Heart left ventricle (tissue), 16 donors: Measurements from ENCODE around the gene SSR4. TPM values are rescaled to one million over a fixed set of nuclear protein-coding genes. Genes with fewer than 3 reads are reported as not detected.

ENCODE experiments used
- ATAC-seq, 4 donors: fragments of 200-7000 bp; cut with Tn5 transposase; one replicate each; pipeline ENCODE4 v1.9.1; 2020 to 2022; ENCODE audit warnings: moderate library complexity in 4 of 4, mild to moderate bottlenecking in 3 of 4, moderate number of reproducible peaks in 1 of 4
- DNase-seq, 5 donors: peaks; one replicate each; pipeline ENCODE4 v3.0.0-alpha.2; 2020
- H3K27ac ChIP-seq, 12 donors: fragments of 200-600 bp; sonication (generic) in 4 of 12; one replicate each; pipeline versions ENCODE4 v1.5.0 to v1.8.0; 2016 to 2022; ENCODE audit warnings: mild to moderate bottlenecking in 2 of 12
- H3K27me3 ChIP-seq, 9 donors: fragments of 200-600 bp; sonication (generic) in 2 of 9; one replicate each; pipeline versions ENCODE4 v1.5.1 to v1.8.0; 2016 to 2022; ENCODE audit warnings: mild to moderate bottlenecking in 3 of 9
- H3K36me3 ChIP-seq, 9 donors: fragments of 200-600 bp; sonication (generic) in 2 of 9; one replicate each; pipeline versions ENCODE4 v1.5.0 to v1.8.0; 2018 to 2022; ENCODE audit warnings: mild to moderate bottlenecking in 2 of 9
- H3K4me1 ChIP-seq, 12 donors: fragments of 200-600 bp; sonication (generic) in 4 of 12; one replicate each; pipeline versions ENCODE4 v1.5.0 to v1.8.0; 2016 to 2022; ENCODE audit warnings: mild to moderate bottlenecking in 3 of 12
- H3K4me3 ChIP-seq, 12 donors: fragments of 200-600 bp; sonication (generic) in 4 of 12; one replicate each; pipeline versions ENCODE4 v1.5.0 to v1.8.0; 2017 to 2022; ENCODE audit warnings: mild to moderate bottlenecking in 9 of 12, moderate library complexity in 4 of 12
- H3K9me3 ChIP-seq, 12 donors: fragments of 200-600 bp; sonication (generic) in 4 of 12; one replicate each; pipeline versions ENCODE4 v1.5.0 to v1.8.0; 2016 to 2022; ENCODE audit warnings: mild to moderate bottlenecking in 1 of 12
- CTCF ChIP-seq, 12 donors: fragments of 200-600 bp; sonication (generic) in 4 of 12; IDR thresholded peaks; one replicate each; pipeline versions ENCODE4 v1.5.0 to v1.8.0; 2018 to 2022; ENCODE audit warnings: antibody characterized with exemption in 12 of 12, mild to moderate bottlenecking in 5 of 12
- POLR2A ChIP-seq, 2 donors: fragments of 450-650 bp; IDR thresholded peaks; one replicate each; pipeline ENCODE4 v1.6.1; 2017; ENCODE audit warnings: antibody characterized with exemption in 2 of 2, mild to moderate bottlenecking in 2 of 2, moderate library complexity in 2 of 2
- WGBS, 4 donors: extraction: QIAGEN DNeasy Blood & Tissue Kit in 2 of 4; methylation state at CpG; one replicate each; pipeline versions ENCODE4 v1.1.5 to v1.1.7; 2013 to 2018; 5-methylcytosine and 5-hydroxymethylcytosine counted together
- intact Hi-C, 10 donors: fragments of 100-400 bp; cut with DNase I; formaldehyde crosslinking; loops; one replicate each; pipeline versions ENCODE4 v1.11.1 to v1.14.2; 2022
- polyA plus RNA-seq, 2 donors: library from polyadenylated mRNA; stranded (reverse); fragments of 200-250 nt; gene quantifications; one replicate each; pipeline ENCODE4 v1.2.3, GENCODE V29; 2013
- total RNA-seq, 9 donors: library from RNA; depleted of rRNA in 2 of 9; stranded (reverse); fragments of >200 nt in 2 of 9; fragmentation: NEBNext Ultra II Directional in 3 of 9; extraction: Animal tissue kit (Norgen Biotek cat#: 25700) in 3 of 9; gene quantifications; one replicate each; pipeline versions ENCODE4 v1.1.0 to v1.2.4, GENCODE V29; 2016 to 2023
- donor health status: ischemic (EF 13 %, LVEDD 7.1; RV severe dilation, severe dysfunction).
- donor health status: healthy with polysubstance abuse.
- donor health status: DM: no; HTN: yes; CAD: no.
- donor health status: DM: no; HTN: no; CAD: no.
- donor health status: ischemic (EF 25% LVEDD 6.9; RV normal size, moderate dysfunction).
- donor health status: ischemic (EF 25% LVEDD 5.7; RV mildly dilated, moderate dysfunction).
- donor health status: healthy.
- donor health status: DM: yes; HTN: yes; CAD: no.
- donor health status: ischemic (EF 35%, LVEDD 5.7; RV mildly dilated, moderate dysfunction).
- donor health status: nonischemic (EF 11% LVEDD 7.7; RV severe dilation, severe dysfunction).
- donor health status: DM: yes; HTN: yes; CAD: no.
- donor health status: PGD.
- donor health status: ischemic (EF 29% LVEDD 5.4; RV normal size, mild dysfunction).
- donor health status: nonischemic (EF 23%, LVEDD 6.1; RV moderate dilation, normal function).

SSR4 gene
- total and polyA plus RNA-seq, 11 donors = 119 to 307 (median 160) TPM

- Histone ChIP-seq H3K27me3 (no peaks in the 10 kb centered on the region), H3K36me3 (no peaks in the 10 kb centered on the region), H3K9me3 (peaks cover 0 to 8% (median 0%) of the 10 kb centered on the region in 12 donors), H3K4me3 (no peak overlapping the region), H3K4me1 (no peaks in the 10 kb centered on the region), H3K27ac (no peak overlapping the region)
- intact Hi-C loops = no loop called here
- no peak for TF ChIP-seq POLR2A (IDR thresholded peaks at IDR 0.05)
- no peak for TF ChIP-seq CTCF (IDR thresholded peaks at IDR 0.05)
- DNase-seq (no peak), ATAC-seq (no peak)
- WGBS, 4 donors = 94 to 96% (median 94%) methylated on average over 21 to 25 of the region's 25 CpGs
These were observed 10.2 kb downstream of the SSR4 start for GRCh38 chrX:153804621-153805020.

- Histone ChIP-seq H3K9me3 (peaks cover 0 to 8% (median 0%) of the 10 kb centered on the region in 12 donors), H3K4me1 (no peaks in the 10 kb centered on the region), H3K27ac (no peak overlapping the region), H3K36me3 (no peaks in the 10 kb centered on the region), H3K27me3 (peaks cover 0 to 4% (median 0%) of the 10 kb centered on the region in 9 donors), H3K4me3 (no peak overlapping the region)
- intact Hi-C loops = no loop called here
- DNase-seq = no peak
- ATAC-seq = no peak
- 80 to 93% (median 91%) methylated on average over 12 to 13 of the region's 13 CpGs for WGBS, 4 donors
- no peak for TF ChIP-seq CTCF (IDR thresholded peaks at IDR 0.05)
- TF ChIP-seq POLR2A (IDR thresholded peaks at IDR 0.05) = no peak
These were observed 11.0 kb downstream of the SSR4 start for GRCh38 chrX:153805436-153805835.

- Histone ChIP-seq H3K36me3 (no peaks in the 10 kb centered on the region), H3K4me3 (no peak overlapping the region), H3K4me1 (no peaks in the 10 kb centered on the region), H3K27me3 (peaks cover 0 to 4% (median 0%) of the 10 kb centered on the region in 9 donors), H3K9me3 (peaks cover 0 to 8% (median 0%) of the 10 kb centered on the region in 12 donors), H3K27ac (no peak overlapping the region)
- intact Hi-C loops = no loop called here
- DNase-seq (no peak), ATAC-seq (no peak)
- TF ChIP-seq POLR2A (IDR thresholded peaks at IDR 0.05) (no peak), CTCF (IDR thresholded peaks at IDR 0.05) (no peak)
- 93 to 95% (median 94%) methylated on average over 18 to 28 of the region's 28 CpGs for WGBS, 4 donors
These were observed 12.6 kb downstream of the SSR4 start for GRCh38 chrX:153806999-153807575.

GRCh38 chrX:153807976-153808375, 13.5 kb downstream of the SSR4 start:
- H3K27ac ChIP-seq = no peak overlapping the region
- TF ChIP-seq POLR2A (IDR thresholded peaks at IDR 0.05) (no peak), CTCF (IDR thresholded peaks at IDR 0.05) (no peak)
- no peak overlapping the region for H3K4me3 ChIP-seq
- DNase-seq (no peak), ATAC-seq (no peak)
- no peaks in the 10 kb centered on the region for H3K36me3 ChIP-seq
- WGBS, 4 donors = 86 to 96% (median 93%) methylated on average over 18 to 19 of the region's 19 CpGs
- peaks cover 0 to 4% (median 0%) of the 10 kb centered on the region in 9 donors for H3K27me3 ChIP-seq
- intact Hi-C loops = no loop called here
- no peaks in the 10 kb centered on the region for H3K4me1 ChIP-seq
- H3K9me3 ChIP-seq = peaks cover 0 to 8% (median 0%) of the 10 kb centered on the region in 12 donors
